ENCODE measurements around the gene SLC35B2.
A peak's percentile ranks its signal among the peaks of the same experiment; 100 is the strongest.

SLC35B2 gene

GRCh38 chr6:44285552-44286284, 28.4 kb upstream of the SLC35B2 start:
- DNase-seq (ENCODE audit: low spot score), result no peak

- no peak for DNase-seq (ENCODE audit: low spot score)
Observed at GRCh38 chr6:44284867-44285266, 27.5 kb upstream of the SLC35B2 start.

- no peak for DNase-seq (ENCODE audit: low spot score)
Observed at GRCh38 chr6:44284121-44284520, 26.8 kb upstream of the SLC35B2 start.

- peak; percentile 50 for DNase-seq (ENCODE audit: low spot score)
Observed at GRCh38 chr6:44278774-44279697, 21.7 kb upstream of the SLC35B2 start.

- DNase-seq (ENCODE audit: low spot score), result no peak
Observed at GRCh38 chr6:44278315-44278714, 21.0 kb upstream of the SLC35B2 start.

DNA sequence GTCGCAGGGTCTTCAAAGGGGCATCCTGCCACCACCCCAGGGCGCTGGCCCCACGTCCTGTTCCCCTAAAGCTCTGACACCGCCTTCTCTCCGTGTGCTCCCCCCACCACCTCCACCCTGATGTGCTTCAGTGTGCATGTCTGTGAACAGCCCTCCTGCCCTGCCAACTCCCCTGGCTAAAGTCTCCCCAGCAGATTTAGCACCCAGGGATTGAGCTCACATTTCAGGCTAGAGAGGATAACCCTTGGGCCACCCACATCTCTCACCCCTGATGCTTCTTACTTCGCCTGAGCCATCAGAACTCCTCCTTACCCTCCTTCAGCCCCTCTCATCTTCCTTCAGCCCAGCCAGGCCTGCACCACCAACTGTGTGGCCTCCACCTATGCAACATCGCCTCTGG, 20.4 kb upstream of the SLC35B2 start:
- DNase-seq (ENCODE audit: low spot score), result no peak

DNA sequence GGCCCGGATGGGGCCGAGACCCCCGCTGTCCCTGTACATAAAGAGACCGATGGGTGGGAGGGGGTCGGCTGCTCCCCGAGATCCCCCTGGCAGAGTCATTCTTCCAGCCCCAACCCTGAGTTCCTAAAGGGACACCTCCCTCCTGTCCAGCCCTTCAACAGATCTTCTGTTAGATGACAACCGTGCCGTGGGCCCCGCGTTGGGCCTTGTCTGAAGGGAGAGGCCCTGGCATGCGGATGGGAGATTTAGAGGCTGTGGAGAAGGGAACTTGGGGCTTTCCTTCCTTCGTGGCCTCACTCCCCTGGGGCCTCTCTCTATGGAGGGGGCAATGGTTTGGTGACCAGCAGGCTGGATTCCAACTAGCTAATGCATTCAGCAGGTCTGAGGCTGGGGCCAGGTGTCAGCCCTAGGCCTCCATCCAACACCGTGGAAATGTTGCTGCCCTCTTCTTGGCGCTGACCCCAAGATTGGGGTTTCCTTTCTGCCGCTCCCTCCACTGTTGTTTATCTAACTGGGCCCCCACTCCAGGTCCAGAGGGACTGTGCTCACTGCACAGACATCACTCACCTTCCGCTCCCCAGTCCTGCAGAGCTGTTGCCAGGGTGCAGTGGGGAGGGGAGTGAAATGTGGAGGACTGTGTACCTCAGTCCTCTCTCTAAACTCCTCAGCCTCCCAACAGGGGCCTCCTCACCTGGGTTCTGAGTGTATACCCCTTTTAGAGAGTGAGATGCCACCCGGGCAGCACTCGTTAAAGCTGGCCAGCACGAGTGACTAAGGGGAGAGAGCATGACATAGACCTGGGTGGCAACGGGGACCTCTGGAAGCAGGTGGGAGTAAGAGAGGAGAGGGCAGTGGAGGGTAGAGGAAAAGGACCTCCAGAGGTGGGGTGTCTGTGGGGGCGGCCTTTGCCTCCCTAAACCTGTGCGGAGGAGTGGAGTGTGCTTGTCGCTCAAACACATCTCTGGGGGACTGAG, 19.6 kb upstream of the SLC35B2 start:
- no peak for DNase-seq (ENCODE audit: low spot score)

- no peak for DNase-seq (ENCODE audit: low spot score)
Observed at GRCh38 chr6:44275749-44276648, 18.7 kb upstream of the SLC35B2 start.

- no peak for DNase-seq (ENCODE audit: low spot score)
Observed at GRCh38 chr6:44275271-44275748, 18.0 kb upstream of the SLC35B2 start.

DNA sequence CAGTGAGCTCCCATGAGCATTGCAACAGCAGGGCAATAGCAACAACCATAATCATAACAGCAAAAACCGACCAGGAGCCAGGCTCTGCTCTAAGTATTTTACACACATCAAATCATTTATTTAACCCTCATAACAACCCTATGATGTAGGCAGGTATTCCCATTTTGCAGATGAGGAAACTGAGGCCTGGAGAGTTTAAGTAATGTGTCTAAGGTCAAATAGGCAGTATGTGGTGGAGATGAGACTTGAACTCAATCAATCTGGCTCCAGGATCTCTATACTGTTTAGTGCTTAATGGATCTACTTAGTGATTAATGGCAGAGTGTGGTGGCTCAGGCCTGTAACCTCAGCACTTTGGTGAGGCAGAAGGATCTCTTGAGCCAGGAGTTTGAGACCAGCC, 16.3 kb upstream of the SLC35B2 start:
- no peak for DNase-seq (ENCODE audit: low spot score)

DNA sequence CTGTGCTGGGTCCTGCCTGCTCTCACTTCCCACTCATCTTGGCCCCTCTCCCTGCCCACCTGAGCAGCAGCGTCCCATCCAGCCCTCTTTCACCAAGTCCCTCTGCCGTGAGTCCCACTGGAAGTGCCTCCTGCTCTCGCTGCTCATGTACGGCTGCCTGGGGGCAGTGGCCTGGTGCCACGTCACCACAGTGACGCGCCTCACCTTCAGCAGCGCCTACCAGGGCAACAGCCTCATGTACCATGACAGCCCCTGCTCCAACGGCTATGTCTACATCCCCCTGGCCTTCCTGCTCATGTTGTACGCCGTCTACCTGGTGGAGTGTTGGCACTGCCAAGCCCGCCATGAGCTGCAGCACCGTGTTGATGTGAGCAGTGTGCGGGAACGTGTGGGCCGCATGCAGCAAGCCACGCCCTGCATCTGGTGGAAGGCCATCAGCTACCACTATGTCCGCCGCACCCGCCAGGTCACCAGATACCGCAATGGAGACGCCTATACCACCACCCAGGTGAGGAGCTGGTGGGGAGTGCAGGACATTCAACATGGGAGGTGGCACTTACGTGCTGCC, 15.8 kb upstream of the SLC35B2 start:
- DNase-seq (ENCODE audit: low spot score), result no peak

- DNase-seq (ENCODE audit: low spot score), result no peak
Observed at GRCh38 chr6:44272529-44272928, 15.2 kb upstream of the SLC35B2 start.

DNA sequence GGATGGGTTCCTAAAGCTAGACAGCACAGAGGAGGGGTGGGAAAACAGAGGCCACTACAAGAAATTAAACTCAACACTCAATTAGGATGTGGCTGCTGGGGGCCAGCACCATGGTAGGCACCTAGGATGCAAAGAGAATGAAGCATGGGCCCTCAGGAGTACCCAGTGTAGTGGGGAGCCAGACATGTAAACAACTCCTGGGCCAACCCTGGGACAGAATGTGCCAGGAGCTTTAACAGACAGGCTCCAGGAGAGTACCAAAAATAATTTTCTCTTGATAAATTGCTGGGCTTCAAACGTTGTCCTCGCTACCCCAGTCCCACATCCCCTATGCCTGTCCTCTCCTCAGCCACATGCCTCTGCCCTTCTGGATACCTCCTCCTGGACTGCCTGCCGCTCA, 14.6 kb upstream of the SLC35B2 start:
- no peak for DNase-seq (ENCODE audit: low spot score)

DNA sequence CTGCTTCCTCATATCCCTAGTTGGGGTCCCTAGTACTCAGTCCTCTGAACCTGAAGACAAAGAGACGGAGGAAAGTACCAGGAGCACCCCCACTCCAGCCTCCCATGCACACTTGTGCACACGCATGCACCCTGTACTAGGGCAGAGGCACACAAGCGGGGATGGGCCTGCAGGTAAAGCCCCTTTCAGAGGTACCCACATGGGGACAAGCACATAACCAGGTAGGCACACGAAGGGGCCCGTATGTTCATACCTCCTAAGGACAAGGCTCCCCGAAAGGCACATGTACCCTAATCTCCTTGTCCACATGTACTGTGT, 14.0 kb upstream of the SLC35B2 start:
- DNase-seq (ENCODE audit: low spot score), result no peak

DNA sequence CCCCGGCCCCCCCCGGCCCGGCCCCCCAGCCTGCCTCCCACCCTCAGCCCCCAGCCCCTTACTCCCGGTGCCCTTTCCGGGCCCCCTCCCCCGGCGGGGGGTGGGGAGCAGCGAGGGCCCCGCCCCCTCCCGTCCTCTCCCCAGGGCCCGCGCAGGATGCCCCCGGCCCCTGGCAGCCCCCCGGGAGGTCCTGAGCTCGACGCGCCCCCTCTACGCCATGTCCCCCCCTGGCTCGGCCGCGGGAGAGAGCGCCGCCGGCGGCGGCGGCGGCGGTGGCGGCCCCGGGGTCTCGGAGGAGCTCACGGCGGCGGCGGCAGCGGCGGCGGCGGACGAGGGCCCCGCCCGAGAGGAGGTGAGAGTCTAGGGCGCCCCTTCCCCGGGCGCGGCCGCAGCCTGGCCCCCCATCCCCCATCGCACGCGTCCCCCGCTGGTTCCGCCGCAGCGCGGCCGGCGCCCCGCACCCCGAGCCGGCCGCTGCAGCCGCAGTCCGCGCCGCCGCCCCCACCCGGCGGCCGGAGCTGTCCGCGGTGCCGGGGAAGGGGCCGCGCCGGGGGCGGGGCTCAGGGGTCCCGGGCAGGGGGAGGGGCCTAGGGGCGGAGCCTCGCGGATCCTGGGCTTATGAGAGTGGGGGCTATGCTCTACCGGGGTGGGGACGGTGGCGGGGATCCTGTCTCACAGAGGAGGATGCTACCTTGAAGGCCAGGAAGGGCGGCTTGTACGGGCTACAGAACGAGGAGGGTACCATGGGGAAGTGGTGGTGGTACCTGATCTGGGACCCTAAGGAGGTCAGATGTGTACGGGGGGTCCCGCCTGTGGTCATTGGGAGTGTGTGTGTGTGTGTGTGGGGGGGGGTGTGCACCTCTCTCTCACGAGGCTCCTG, 13.4 kb upstream of the SLC35B2 start:
- DNase-seq (ENCODE audit: low spot score), result no peak

- DNase-seq (ENCODE audit: low spot score), result no peak
Observed at GRCh38 chr6:44269921-44270525, 12.7 kb upstream of the SLC35B2 start, which contains the start of gene TMEM151B. Gene TMEM151B, plus strand, starts transcription at chr6:44270450. Its CDS starts 293 bp downstream, at chr6:44270743.

DNA sequence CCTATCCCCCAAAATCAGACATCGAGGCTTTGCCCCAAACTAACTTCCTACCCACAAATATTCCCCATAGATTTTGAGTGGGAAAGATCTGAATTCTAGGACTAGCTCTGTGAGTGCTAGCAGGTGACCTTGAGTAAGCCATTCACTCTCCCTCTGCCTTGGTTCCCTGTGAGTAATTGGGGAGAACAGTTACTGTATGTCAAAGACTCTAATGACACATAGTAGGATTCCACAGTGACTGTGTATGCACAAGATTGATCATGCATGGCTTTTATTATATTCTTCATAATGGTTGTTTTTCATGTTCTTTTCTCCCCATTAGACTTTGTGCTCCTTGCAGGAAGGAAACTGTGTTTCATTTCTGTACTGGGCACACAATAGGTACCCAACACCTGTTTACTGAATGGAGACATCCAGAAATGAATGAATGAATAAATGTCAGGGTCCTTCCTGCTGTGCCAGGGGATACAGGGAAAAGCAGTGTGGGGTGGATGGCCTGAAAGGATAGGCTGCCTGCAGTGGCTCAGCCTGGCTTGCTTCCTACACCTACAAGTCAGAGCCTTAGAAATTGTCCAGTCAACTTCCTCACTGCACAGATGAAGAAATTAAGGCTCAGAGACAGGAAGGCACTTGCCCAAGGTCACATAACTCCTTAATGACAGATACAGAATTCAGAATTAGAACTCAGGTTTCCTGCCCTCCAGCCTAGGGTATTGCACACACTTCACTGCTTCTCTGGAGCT, 12.0 kb upstream of the SLC35B2 start:
- DNase-seq (ENCODE audit: low spot score), result no peak

DNA sequence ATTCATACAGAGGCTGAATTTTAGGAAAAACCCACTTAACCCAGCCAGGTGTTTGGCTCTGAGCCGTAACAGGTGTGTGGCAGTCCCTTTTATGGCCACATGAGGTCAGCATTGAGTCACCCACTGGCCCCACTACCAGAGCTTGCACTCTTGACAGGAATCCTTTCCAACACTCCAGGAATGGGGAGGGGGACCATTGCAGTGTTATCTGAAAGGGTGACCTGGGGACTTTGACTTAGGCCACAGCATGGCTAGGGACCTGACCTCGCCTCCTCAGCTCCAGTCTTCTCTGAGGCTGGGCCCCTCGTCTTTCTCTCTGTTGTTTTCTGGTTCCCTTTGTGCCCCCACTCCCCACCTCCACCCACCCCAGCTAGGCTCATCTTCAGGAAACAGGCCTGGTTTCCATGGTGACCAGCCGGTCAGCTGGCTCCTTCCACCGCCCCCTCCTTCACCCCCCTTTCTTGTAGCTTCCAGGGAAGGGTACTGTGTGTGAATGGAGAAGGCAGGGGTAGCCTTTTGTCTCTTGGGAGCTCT, 10.8 kb upstream of the SLC35B2 start:
- peak; percentile 47 for DNase-seq (ENCODE audit: low spot score)

All from SW480 (cell line).